GM23338 (cell line): Measurements from ENCODE around the gene CTDSP2. TPM values are rescaled to one million over a fixed set of nuclear protein-coding genes. Genes with fewer than 3 reads are reported as not detected.

Experiments
- ATAC-seq: fragments of 200-7000 bp; cut with Tn5 transposase; 3 replicates; pipeline ENCODE4 v1.9.1; 2020
- DNase-seq: peaks from one replicate; pipeline ENCODE4 v3.0.0-alpha.2; 2015; ENCODE audit warnings: low spot score
- H2AFZ ChIP-seq: fragments of 200-600 bp; sonication (generic); 2 replicates; pipeline ENCODE4 v1.8.0; 2016; ENCODE audit warnings: antibody characterized with exemption, mild to moderate bottlenecking, moderate library complexity
- H3F3A ChIP-seq: fragments of 200-600 bp; sonication (generic); replicated peaks from 2 replicates; pipeline ENCODE4 v1.8.0; 2017; ENCODE audit warnings: antibody characterized with exemption, mixed run types, low read depth
- H3K27ac ChIP-seq: fragments of 200-600 bp; sonication (generic); 2 replicates; pipeline ENCODE4 v1.6.1; 2016; ENCODE audit warnings: low read depth
- H3K27me3 ChIP-seq: fragments of 200-600 bp; sonication (generic); 2 replicates; pipeline ENCODE4 v1.8.0; 2016; ENCODE audit warnings: mild to moderate bottlenecking, mixed run types, moderate library complexity; ENCODE audit not compliant: insufficient read depth
- H3K36me3 ChIP-seq: fragments of 200-600 bp; sonication (generic); 2 replicates; pipeline ENCODE4 v1.8.0; 2016; ENCODE audit warnings: mild to moderate bottlenecking; ENCODE audit not compliant: insufficient read depth
- H3K4me1 ChIP-seq: fragments of 200-600 bp; sonication (generic); 2 replicates; pipeline ENCODE4 v1.8.0; 2016; ENCODE audit warnings: mild to moderate bottlenecking, moderate library complexity; ENCODE audit not compliant: insufficient read depth
- H3K4me2 ChIP-seq: fragments of 200-600 bp; sonication (generic); 2 replicates; pipeline ENCODE4 v1.7.1; 2017; ENCODE audit warnings: mixed run types
- H3K4me3 ChIP-seq: fragments of 200-600 bp; sonication (generic); 2 replicates; pipeline ENCODE4 v1.6.1; 2016; ENCODE audit warnings: mixed run types
- H3K79me2 ChIP-seq: fragments of 200-600 bp; sonication (generic); replicated peaks from 2 replicates; pipeline ENCODE4 v1.8.0; 2017; ENCODE audit warnings: mild to moderate bottlenecking; ENCODE audit not compliant: insufficient read depth
- H3K9me2 ChIP-seq: fragments of 200-600 bp; sonication (generic); 2 replicates; pipeline ENCODE4 v1.8.0; 2017; ENCODE audit not compliant: insufficient read depth
- H4K20me1 ChIP-seq: fragments of 200-600 bp; sonication (generic); replicated peaks from 2 replicates; pipeline ENCODE4 v1.8.0; 2017; ENCODE audit warnings: mild to moderate bottlenecking; ENCODE audit not compliant: insufficient read depth
- H3K27ac Mint-ChIP-seq: 2 replicates; pipeline ENCODE4 v1.8.0; 2020; ENCODE audit warnings: inconsistent platforms, mild to moderate bottlenecking, moderate library complexity, mixed read lengths
- H3K27me3 Mint-ChIP-seq: 3 replicates; pipeline ENCODE4 v1.8.0; 2022; ENCODE audit warnings: low read depth, mild to moderate bottlenecking, moderate library complexity, mixed read lengths, inconsistent platforms; ENCODE audit not compliant: insufficient read depth, poor library complexity
- H3K36me3 Mint-ChIP-seq: 3 replicates; pipeline ENCODE4 v1.8.0; 2021; ENCODE audit warnings: low read depth, mild to moderate bottlenecking, inconsistent platforms, moderate library complexity, mixed read lengths
- H3K4me1 Mint-ChIP-seq: 3 replicates; pipeline ENCODE4 v1.8.0; 2020; ENCODE audit warnings: mild to moderate bottlenecking, inconsistent platforms, mixed read lengths
- H3K4me3 Mint-ChIP-seq: 3 replicates; pipeline ENCODE4 v1.8.0; 2021; ENCODE audit warnings: moderate library complexity, mild to moderate bottlenecking, inconsistent platforms, mixed read lengths
- H3K9me3 Mint-ChIP-seq: 3 replicates; pipeline ENCODE4 v1.8.0; 2020; ENCODE audit warnings: moderate library complexity, mild to moderate bottlenecking, inconsistent platforms, mixed read lengths
- EZH2 ChIP-seq: fragments of 200-600 bp; sonication (generic); IDR thresholded peaks from one replicate; pipeline ENCODE4 v1.8.0; 2017; ENCODE audit warnings: antibody characterized with exemption, mild to moderate bottlenecking, low read depth; ENCODE audit not compliant: unreplicated experiment
- EZH2phosphoT487 ChIP-seq: fragments of 200-600 bp; sonication (generic); IDR thresholded peaks from one replicate; pipeline ENCODE4 v1.8.1; 2018; ENCODE audit warnings: antibody characterized with exemption; ENCODE audit not compliant: unreplicated experiment
- JUNB ChIP-seq: IDR thresholded peaks from one replicate; pipeline ENCODE4 v1.6.1; 2016; ENCODE audit warnings: antibody characterized with exemption; ENCODE audit not compliant: unreplicated experiment
- POLR2AphosphoS5 ChIP-seq: IDR thresholded peaks from 2 replicates; pipeline ENCODE4 v1.6.1; 2016; ENCODE audit warnings: antibody characterized with exemption, low read depth
- STAT1 ChIP-seq: IDR thresholded peaks from one replicate; pipeline ENCODE4 v1.6.1; 2016; ENCODE audit warnings: antibody characterized with exemption; ENCODE audit not compliant: unreplicated experiment
- ZNF114 ChIP-seq: fragments of 250-450 bp; sonication (Bioruptor Pico); IDR thresholded peaks from 2 replicates; pipeline ENCODE4 v1.5.0; 2020; ENCODE audit warnings: mild to moderate bottlenecking, moderate library complexity
- ZNF331 ChIP-seq: fragments of 250-450 bp; sonication (Bioruptor Pico); IDR thresholded peaks from 2 replicates; pipeline ENCODE4 v1.5.0; 2020; ENCODE audit warnings: low read depth, mild to moderate bottlenecking, moderate library complexity
- polyA plus RNA-seq: library from polyadenylated mRNA; unstranded; fragments of >200 nt; fragmentation: Nextera tagmentation; extraction: Ambion mirVana; gene quantifications from 2 replicates; pipeline ENCODE4 v1.2.1, GENCODE V29; 2016
- total RNA-seq: library from RNA; depleted of rRNA; stranded (reverse); fragments of >200 nt; shearing (Covaris generic); gene quantifications from 2 replicates; pipeline ENCODE4 v1.2.3, GENCODE V29; 2014
- TF ChIP-seq, protein P1 (sequence below): IDR thresholded peaks from one replicate; pipeline ENCODE4 v1.6.1; 2018; ENCODE audit warnings: antibody characterized with exemption; ENCODE audit not compliant: unreplicated experiment
- TF ChIP-seq, protein P2 (sequence below): IDR thresholded peaks from 2 replicates; pipeline ENCODE4 v1.6.1; 2016; ENCODE audit warnings: antibody characterized with exemption

CTDSP2 gene
- total and polyA plus RNA-seq, 2 experiments from 2014 or later = 22.8 to 81.9 TPM

DNA sequence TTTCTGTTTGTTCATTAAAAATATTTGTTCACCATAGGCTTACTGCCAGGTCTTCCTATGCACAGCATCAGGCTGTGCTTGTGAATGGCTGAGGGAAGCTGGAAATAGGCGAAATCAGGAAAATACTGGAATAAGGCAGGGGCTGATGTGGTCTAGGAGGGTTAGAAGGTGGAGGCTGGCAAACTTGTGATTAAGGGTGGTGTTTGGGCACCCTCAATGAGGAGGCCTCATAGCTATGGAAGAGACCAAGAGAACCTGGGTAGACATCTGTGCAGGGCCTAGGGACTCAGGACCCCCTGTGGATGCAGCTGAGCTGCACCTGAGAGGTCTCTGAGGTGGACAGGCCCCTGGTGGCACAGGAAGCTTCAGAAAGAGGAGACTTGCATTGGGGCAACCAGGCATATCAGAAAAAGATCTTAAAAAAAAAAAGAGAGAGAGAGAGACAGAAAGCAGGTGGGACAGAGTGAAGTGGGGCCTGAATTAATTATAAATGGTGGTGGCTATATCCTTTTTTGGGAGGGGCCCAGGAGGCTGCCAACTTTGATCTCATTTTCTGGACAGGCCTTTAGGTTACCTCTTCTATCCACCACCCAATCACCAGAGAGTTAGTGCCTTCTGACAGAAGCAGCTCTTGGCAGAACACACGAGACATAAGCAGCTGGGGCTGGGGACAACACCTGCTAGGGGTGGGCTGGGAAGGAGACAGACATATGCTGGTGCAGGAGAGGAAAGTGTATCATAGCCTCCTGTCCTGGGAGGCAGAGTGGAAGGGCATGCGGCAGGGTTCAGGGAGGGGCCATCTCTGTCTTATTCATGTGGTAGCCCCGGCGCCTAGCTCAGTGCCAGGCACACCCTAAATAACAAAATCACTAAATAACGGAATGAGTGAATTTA, 48.1 kb upstream of the CTDSP2 start:
- peaks cover 43% of the 10 kb centered on the region for H3K4me1 Mint-ChIP-seq
- no peak overlapping the region for H3K27ac Mint-ChIP-seq

DNA sequence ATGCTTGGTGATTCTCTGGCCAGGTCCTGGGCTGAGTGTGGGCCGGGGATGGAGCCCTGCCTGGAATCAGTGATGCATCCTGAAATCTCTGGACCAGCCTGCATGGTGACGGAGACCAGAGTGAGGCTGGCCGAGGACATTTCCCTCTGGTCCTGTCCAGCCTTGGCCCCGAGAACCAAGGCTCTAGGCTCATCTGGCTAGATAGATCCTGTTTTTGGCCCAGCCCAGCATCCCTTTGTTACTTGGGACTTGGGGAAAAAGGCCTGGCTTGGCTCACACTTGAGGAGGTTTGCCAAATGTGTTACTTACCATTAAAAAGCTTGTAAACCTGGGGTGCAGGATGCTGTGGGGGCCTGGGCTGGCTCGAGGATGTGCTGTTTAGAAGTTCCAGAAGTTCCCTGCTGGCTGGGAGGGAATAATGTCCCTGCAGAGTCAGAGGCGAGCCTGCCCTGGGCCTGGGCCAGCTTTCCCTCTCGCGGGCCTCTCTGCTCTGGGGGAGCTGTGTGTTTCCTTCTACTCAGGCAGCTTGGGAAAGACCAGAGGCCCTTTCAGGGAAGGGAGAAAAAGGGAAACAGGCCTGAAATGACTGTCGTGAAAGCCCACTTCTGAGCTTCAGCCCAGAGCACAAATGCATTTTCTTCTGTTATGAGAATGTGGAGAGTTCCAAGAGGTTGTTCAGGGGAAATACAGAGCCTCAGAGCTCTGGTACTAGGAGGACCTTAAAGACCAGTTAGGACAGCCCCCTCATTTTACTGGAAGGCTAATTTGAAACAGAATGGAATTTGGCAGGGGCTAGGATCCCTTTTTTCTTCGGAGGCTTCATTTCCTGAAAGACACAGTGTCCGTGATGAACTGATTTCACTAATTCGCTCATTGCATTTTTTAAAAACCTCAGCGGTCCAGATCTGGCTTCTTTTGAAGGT, 47.2 kb upstream of the CTDSP2 start:
- Histone ChIP-seq H3F3A (0 out of 2 replicates have a peak, but pooled peaks cover 6% of the 10 kb centered on the region), H3K4me1 (peaks cover 33% of the 10 kb centered on the region), H4K20me1 (no peaks in the 10 kb centered on the region), H3K4me3 (no peak overlapping the region), H2AFZ (peak overlapping the region; percentile 92), H3K27ac (peak overlapping the region; percentile 78; the same call in 1 of the 2 replicates), H3K79me2 (no peaks in the 10 kb centered on the region), H3K36me3 (no peaks in the 10 kb centered on the region), H3K27me3 (peaks cover 24% of the 10 kb centered on the region; the same call in 1 of the 2 replicates), H3K4me2 (peak overlapping the region; percentile 53; the same call in 1 of the 2 replicates), H3K9me2 (no peaks in the 10 kb centered on the region)
- Mint-ChIP-seq H3K4me1 (peaks cover 52% of the 10 kb centered on the region), H3K36me3 (no peaks in the 10 kb centered on the region; the same call in 2 of the 3 replicates), H3K9me3 (no peaks in the 10 kb centered on the region), H3K4me3 (peak overlapping the region; percentile 50), H3K27me3 (peaks cover 27% of the 10 kb centered on the region), H3K27ac (peak overlapping the region; percentile 83)
- peak; percentile 61 for DNase-seq
- peak; percentile 50 for ATAC-seq
- TF ChIP-seq POLR2AphosphoS5 = no peak
- no peak for TF ChIP-seq ZNF114
- no peak for TF ChIP-seq ZNF331 (CRISPR knock-in tag)
- no peak for TF ChIP-seq EZH2phosphoT487
- no peak for TF ChIP-seq JUNB
- TF ChIP-seq, protein P1, sequence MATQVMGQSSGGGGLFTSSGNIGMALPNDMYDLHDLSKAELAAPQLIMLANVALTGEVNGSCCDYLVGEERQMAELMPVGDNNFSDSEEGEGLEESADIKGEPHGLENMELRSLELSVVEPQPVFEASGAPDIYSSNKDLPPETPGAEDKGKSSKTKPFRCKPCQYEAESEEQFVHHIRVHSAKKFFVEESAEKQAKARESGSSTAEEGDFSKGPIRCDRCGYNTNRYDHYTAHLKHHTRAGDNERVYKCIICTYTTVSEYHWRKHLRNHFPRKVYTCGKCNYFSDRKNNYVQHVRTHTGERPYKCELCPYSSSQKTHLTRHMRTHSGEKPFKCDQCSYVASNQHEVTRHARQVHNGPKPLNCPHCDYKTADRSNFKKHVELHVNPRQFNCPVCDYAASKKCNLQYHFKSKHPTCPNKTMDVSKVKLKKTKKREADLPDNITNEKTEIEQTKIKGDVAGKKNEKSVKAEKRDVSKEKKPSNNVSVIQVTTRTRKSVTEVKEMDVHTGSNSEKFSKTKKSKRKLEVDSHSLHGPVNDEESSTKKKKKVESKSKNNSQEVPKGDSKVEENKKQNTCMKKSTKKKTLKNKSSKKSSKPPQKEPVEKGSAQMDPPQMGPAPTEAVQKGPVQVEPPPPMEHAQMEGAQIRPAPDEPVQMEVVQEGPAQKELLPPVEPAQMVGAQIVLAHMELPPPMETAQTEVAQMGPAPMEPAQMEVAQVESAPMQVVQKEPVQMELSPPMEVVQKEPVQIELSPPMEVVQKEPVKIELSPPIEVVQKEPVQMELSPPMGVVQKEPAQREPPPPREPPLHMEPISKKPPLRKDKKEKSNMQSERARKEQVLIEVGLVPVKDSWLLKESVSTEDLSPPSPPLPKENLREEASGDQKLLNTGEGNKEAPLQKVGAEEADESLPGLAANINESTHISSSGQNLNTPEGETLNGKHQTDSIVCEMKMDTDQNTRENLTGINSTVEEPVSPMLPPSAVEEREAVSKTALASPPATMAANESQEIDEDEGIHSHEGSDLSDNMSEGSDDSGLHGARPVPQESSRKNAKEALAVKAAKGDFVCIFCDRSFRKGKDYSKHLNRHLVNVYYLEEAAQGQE = no peak

More for the DNA sequence above, 48.1 kb upstream of the CTDSP2 start:
- no peak overlapping the region for H3K27ac ChIP-seq
- H3K36me3 Mint-ChIP-seq = no peaks in the 10 kb centered on the region; the same call in 2 of the 3 replicates
- H3F3A ChIP-seq = 0 out of 2 replicates have a peak, but pooled peaks cover 6% of the 10 kb centered on the region
- H2AFZ ChIP-seq = peak overlapping the region; percentile 92; the same call in 1 of the 2 replicates
- H3K4me2 ChIP-seq = peak overlapping the region; percentile 53; the same call in 1 of the 2 replicates
- H3K79me2 ChIP-seq = no peaks in the 10 kb centered on the region
- TF ChIP-seq STAT1 (no peak), POLR2AphosphoS5 (no peak), EZH2 (no peak)
- TF ChIP-seq, protein P2, sequence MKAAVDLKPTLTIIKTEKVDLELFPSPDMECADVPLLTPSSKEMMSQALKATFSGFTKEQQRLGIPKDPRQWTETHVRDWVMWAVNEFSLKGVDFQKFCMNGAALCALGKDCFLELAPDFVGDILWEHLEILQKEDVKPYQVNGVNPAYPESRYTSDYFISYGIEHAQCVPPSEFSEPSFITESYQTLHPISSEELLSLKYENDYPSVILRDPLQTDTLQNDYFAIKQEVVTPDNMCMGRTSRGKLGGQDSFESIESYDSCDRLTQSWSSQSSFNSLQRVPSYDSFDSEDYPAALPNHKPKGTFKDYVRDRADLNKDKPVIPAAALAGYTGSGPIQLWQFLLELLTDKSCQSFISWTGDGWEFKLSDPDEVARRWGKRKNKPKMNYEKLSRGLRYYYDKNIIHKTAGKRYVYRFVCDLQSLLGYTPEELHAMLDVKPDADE = no peak
- no peak for ATAC-seq
- H3K4me1 ChIP-seq = peaks cover 24% of the 10 kb centered on the region
- no peaks in the 10 kb centered on the region for H3K9me2 ChIP-seq
- H4K20me1 ChIP-seq = no peaks in the 10 kb centered on the region
- H3K4me3 Mint-ChIP-seq = peak overlapping the region; percentile 50; the same call in 1 of the 3 replicates
- H3K27me3 Mint-ChIP-seq = peaks cover 27% of the 10 kb centered on the region
- H3K36me3 ChIP-seq = no peaks in the 10 kb centered on the region
- H3K4me3 ChIP-seq = no peak overlapping the region
- no peak for DNase-seq
- H3K9me3 Mint-ChIP-seq = no peaks in the 10 kb centered on the region
- peaks cover 21% of the 10 kb centered on the region; the same call in 1 of the 2 replicates for H3K27me3 ChIP-seq
